Chondrocyte (in vitro differentiated cells): ENCODE data around the gene CEP131. TPM values are rescaled to one million over a fixed set of nuclear protein-coding genes. Genes with fewer than 3 reads are reported as not detected.

ENCODE experiments used
- DNase-seq: peaks from one replicate; pipeline ENCODE4 v3.0.0; 2021; ENCODE audit warnings: mixed read lengths, low spot score
- H3K27ac Mint-ChIP-seq: one replicate; pipeline ENCODE4 v1.8.0; 2021; ENCODE audit warnings: mild to moderate bottlenecking, moderate library complexity, mixed read lengths; ENCODE audit not compliant: unreplicated experiment
- H3K27me3 Mint-ChIP-seq: 2 replicates; pipeline ENCODE4 v1.8.0; 2021; ENCODE audit warnings: low read depth, mixed read lengths
- H3K36me3 Mint-ChIP-seq: 2 replicates; pipeline ENCODE4 v1.8.0; 2021; ENCODE audit warnings: low read depth, mixed read lengths
- H3K4me1 Mint-ChIP-seq: 2 replicates; pipeline ENCODE4 v1.8.0; 2021; ENCODE audit warnings: low read depth, mild to moderate bottlenecking, mixed read lengths
- H3K4me3 Mint-ChIP-seq: one replicate; pipeline ENCODE4 v1.8.0; 2021; ENCODE audit warnings: mild to moderate bottlenecking, moderate library complexity, mixed read lengths; ENCODE audit not compliant: unreplicated experiment
- H3K9me3 Mint-ChIP-seq: 2 replicates; pipeline ENCODE4 v1.8.0; 2021; ENCODE audit warnings: low read depth, mixed read lengths
- total RNA-seq: library from RNA; stranded (reverse); gene quantifications from 3 replicates; pipeline ENCODE4 v1.2.1, GENCODE V29; 2021
- TF ChIP-seq, protein P1 (sequence below): fragments of 200-600 bp; sonication (generic); IDR thresholded peaks from 2 replicates; pipeline ENCODE4 v1.5.0; 2021; ENCODE audit warnings: antibody characterized with exemption, mild to moderate bottlenecking, moderate library complexity

The CEP131 gene
- total RNA-seq, 1 donor from 2014 or later = 8.2 TPM

DNA sequence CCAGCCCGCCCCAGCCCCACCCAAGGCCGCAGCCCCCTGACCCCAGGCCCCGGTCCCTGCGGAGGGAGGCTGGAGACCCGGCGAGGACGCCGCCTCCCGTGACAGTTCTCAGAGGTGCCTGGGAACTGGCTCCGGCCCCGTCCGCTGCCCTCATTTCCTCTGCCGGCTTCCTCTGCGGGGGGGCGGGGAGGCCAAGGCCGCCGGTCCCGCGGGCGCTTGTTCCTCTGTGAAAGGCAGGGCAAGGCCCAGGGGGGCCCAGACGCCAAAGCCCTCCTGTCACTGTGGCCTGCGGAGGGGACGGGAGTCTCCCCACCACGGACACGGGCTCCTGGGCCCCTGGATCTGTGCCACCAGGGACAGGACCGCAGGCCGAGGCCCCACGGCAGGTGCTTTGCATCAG lies 62.5 kb downstream of the CEP131 start:
- Mint-ChIP-seq H3K4me1 (no peaks in the 10 kb centered on the region), H3K27me3 (no peaks in the 10 kb centered on the region), H3K27ac (no peak overlapping the region), H3K9me3 (no peaks in the 10 kb centered on the region), H3K4me3 (no peak overlapping the region), H3K36me3 (no peaks in the 10 kb centered on the region)
- no peak for DNase-seq
- TF ChIP-seq, protein P1, sequence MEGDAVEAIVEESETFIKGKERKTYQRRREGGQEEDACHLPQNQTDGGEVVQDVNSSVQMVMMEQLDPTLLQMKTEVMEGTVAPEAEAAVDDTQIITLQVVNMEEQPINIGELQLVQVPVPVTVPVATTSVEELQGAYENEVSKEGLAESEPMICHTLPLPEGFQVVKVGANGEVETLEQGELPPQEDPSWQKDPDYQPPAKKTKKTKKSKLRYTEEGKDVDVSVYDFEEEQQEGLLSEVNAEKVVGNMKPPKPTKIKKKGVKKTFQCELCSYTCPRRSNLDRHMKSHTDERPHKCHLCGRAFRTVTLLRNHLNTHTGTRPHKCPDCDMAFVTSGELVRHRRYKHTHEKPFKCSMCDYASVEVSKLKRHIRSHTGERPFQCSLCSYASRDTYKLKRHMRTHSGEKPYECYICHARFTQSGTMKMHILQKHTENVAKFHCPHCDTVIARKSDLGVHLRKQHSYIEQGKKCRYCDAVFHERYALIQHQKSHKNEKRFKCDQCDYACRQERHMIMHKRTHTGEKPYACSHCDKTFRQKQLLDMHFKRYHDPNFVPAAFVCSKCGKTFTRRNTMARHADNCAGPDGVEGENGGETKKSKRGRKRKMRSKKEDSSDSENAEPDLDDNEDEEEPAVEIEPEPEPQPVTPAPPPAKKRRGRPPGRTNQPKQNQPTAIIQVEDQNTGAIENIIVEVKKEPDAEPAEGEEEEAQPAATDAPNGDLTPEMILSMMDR = no peak

DNA sequence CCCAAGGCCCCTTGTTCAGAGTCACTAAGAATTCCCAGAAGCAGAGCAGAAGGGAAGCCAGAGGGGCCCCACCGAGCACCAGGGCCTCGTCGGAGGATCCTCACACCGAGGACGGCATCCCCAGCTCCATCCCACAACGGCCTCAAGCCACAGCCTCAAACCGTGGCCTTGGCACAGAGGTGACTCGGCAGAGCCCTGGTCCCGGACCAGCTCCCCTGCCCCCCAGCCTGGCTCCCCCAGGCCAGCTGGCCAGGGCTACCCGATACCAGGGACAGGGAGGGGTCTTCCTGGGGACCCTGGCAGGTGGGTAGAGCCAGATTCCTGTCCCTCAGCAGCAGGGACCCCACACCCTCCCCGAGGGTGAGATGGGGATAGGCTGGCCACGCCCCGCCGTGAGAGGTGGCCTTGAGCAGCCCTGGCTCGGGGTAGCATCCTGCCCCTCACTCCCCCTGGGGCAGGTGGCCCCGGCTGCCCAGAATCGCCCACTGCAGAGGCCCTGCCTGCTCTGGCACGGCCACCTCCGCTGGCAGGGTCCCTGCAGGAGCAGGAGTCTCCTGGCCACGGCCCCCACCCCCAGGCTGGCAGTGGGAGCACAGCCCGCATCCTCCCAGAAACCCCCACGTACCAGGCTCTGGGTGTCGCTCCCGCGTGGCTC lies 63.0 kb downstream of the CEP131 start:
- no peaks in the 10 kb centered on the region for H3K27me3 Mint-ChIP-seq

DNA sequence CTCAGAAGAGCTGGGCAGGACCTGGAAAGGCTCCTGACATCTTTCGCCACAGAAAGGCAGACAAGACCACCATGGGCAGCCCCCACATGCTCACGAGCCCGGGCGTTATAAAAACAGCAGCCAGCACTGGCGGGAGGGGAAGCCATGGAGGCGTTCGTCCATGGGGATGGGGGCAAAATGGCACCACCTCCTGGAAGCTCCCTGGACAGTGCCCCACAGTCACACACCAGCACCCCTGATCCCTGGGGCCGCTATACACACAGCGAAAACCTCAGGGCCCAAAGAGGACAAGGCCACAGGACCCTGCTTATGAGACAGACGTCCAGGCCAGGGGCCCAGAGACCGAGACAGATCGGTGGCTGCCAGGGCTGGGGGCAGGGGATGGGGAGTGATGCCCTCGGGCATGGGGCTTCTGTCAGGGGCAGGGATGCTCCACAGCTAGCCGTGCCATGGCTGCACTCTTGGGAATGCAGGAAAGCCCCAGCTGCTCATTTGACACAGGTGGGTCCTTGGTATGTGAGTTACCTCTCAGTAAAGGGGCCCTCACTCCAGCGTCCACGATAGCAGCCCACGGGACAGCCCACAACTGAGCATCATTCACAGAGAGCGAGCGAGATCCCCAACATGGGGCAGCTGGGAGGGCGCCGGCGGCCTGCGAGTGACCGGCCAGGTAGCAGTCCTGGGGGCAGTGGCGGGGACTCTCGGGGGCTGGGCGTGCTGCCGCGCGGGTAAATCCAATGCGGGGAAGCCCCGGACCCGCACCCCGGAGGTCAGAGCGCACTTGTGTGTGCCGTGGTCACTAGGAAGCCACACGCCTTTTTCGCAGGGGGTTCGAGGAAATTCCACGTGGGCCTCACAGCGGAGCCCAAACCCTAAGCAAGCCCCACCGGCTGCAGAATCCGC lies 63.8 kb downstream of the CEP131 start:
- no peak overlapping the region for H3K4me3 Mint-ChIP-seq
- H3K36me3 Mint-ChIP-seq = no peaks in the 10 kb centered on the region
- H3K27me3 Mint-ChIP-seq = no peaks in the 10 kb centered on the region
- no peak overlapping the region for H3K27ac Mint-ChIP-seq
- no peak for DNase-seq
- no peaks in the 10 kb centered on the region for H3K9me3 Mint-ChIP-seq
- H3K4me1 Mint-ChIP-seq = no peaks in the 10 kb centered on the region
- TF ChIP-seq, protein P1 = no peak

More for the DNA sequence above, 63.0 kb downstream of the CEP131 start:
- Mint-ChIP-seq H3K4me1 (no peaks in the 10 kb centered on the region), H3K36me3 (no peaks in the 10 kb centered on the region), H3K4me3 (no peak overlapping the region), H3K9me3 (no peaks in the 10 kb centered on the region), H3K27ac (no peak overlapping the region)
- TF ChIP-seq, protein P1 = no peak
- no peak for DNase-seq

DNA sequence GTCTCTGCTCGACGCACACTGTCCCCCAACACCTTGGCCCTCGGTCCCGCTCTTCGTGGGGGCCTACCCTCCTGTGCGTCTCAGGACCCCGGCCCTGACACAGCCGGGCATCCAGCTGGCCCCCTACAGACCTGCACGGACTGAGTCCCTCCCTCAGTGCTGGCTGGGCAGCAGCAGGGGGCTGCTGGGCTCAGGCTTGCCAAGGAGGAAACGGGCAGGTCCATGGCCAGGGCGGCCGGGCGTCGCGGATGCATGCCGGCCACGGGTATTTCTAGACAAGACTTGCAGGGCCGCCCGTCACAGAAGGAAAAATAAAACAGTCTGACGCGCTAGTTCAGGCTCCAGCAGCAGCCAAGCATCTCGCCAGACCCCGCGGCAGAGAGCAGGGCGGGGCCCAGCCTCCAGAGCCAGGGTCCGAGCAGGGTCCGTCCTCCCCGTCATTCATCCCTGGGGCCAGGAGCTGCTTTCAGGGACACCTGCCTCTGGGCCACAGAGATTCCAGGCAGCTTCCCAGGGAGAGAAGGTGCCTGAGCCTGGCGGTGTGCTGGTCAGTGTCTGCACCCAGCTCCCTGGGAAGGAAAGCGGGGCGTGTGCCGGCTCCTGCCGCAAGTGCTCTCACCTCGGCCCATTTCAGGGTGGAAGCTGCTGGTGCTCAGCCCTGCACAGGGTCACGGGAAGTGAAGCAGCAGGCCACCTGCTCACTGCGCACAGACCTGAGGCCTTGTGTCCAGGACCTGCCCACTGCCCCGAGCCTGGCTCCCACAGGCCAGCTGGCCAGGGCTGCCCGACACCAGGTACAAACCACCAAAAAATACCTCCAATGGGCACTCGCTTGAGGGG lies 64.7 kb downstream of the CEP131 start:
- Mint-ChIP-seq H3K4me3 (no peak overlapping the region), H3K27ac (no peak overlapping the region), H3K36me3 (no peaks in the 10 kb centered on the region), H3K9me3 (no peaks in the 10 kb centered on the region), H3K4me1 (peaks cover 2% of the 10 kb centered on the region), H3K27me3 (peaks cover 2% of the 10 kb centered on the region)
- TF ChIP-seq, protein P1 = no peak
- DNase-seq = no peak
